HL-60 (cell line): Measurements from ENCODE around the gene TSPAN8.

Experiments
- GABPA ChIP-seq: IDR thresholded peaks from 2 replicates; pipeline ENCODE4 v1.6.1; 2012; ENCODE audit warnings: low read depth
- POLR2AphosphoS5 ChIP-seq: IDR thresholded peaks from 2 replicates; pipeline ENCODE4 v1.6.1; 2012; ENCODE audit warnings: low read depth
- SPI1 ChIP-seq: IDR thresholded peaks from 2 replicates; pipeline ENCODE4 v1.6.1; 2012; ENCODE audit warnings: low read depth, mild to moderate bottlenecking, borderline replicate concordance
- TF ChIP-seq, protein P1 (sequence below): IDR thresholded peaks from one replicate; pipeline ENCODE4 v1.5.1; 2011; ENCODE audit warnings: low read length, control low read depth, inconsistent platforms; ENCODE audit not compliant: insufficient read depth

DNA sequence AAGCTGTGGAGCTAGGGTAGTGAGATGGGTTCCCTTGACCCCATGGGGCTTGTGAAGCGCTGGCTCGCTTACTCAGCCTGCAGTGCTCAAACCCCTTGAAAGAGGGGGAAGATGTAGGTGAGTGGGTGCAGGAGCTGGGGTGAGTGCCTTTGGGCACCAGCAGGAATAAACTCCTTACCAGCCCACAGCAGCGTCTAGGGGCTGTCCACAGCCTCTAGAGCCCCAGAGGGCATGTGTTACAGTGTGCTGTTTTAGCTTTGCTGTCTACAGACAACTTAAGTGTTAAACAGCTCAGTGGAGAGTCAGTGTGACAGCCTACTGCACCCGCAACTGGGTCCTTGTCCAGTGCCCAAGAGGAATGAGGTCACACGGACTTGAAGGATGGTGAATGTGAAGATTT, 48.0 kb downstream of the TSPAN8 start:
- no peak for TF ChIP-seq SPI1
- TF ChIP-seq, protein P1, sequence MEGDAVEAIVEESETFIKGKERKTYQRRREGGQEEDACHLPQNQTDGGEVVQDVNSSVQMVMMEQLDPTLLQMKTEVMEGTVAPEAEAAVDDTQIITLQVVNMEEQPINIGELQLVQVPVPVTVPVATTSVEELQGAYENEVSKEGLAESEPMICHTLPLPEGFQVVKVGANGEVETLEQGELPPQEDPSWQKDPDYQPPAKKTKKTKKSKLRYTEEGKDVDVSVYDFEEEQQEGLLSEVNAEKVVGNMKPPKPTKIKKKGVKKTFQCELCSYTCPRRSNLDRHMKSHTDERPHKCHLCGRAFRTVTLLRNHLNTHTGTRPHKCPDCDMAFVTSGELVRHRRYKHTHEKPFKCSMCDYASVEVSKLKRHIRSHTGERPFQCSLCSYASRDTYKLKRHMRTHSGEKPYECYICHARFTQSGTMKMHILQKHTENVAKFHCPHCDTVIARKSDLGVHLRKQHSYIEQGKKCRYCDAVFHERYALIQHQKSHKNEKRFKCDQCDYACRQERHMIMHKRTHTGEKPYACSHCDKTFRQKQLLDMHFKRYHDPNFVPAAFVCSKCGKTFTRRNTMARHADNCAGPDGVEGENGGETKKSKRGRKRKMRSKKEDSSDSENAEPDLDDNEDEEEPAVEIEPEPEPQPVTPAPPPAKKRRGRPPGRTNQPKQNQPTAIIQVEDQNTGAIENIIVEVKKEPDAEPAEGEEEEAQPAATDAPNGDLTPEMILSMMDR = no peak
- no peak for TF ChIP-seq POLR2AphosphoS5
- TF ChIP-seq GABPA = no peak
